ENCODE measurements around the gene NACC2.

Gene NACC2

GRCh38 chr9:136092741-136093140, 2.3 kb downstream of the NACC2 start:
- DNase-seq (ENCODE audit: low read depth, low spot score), result no peak

- DNase-seq (ENCODE audit: low read depth, low spot score), result no peak
Measured at GRCh38 chr9:136092353-136092650, 2.8 kb downstream of the NACC2 start.

GRCh38 chr9:136091582-136092352, 3.3 kb downstream of the NACC2 start:
- DNase-seq (ENCODE audit: low read depth, low spot score), result peak; percentile 76

GRCh38 chr9:136090768-136091581, 4.1 kb downstream of the NACC2 start:
- peak; percentile 87 for DNase-seq (ENCODE audit: low read depth, low spot score)

- peak; percentile 37 for DNase-seq (ENCODE audit: low read depth, low spot score)
Measured at GRCh38 chr9:136090056-136090735, 4.9 kb downstream of the NACC2 start.

GRCh38 chr9:136089697-136090045, 5.4 kb downstream of the NACC2 start:
- peak; percentile 51 for DNase-seq (ENCODE audit: low read depth, low spot score)

GRCh38 chr9:136088939-136089696, 6.0 kb downstream of the NACC2 start:
- no peak for DNase-seq (ENCODE audit: low read depth, low spot score)

- no peak for DNase-seq (ENCODE audit: low read depth, low spot score)
Measured at GRCh38 chr9:136088481-136088938, 6.6 kb downstream of the NACC2 start.

- DNase-seq (ENCODE audit: low read depth, low spot score), result no peak
Measured at GRCh38 chr9:136087741-136088480, 7.2 kb downstream of the NACC2 start.

GRCh38 chr9:136086951-136087740, 7.9 kb downstream of the NACC2 start:
- DNase-seq (ENCODE audit: low read depth, low spot score), result no peak

- no peak for DNase-seq (ENCODE audit: low read depth, low spot score)
Measured at GRCh38 chr9:136086213-136086881, 8.7 kb downstream of the NACC2 start.

- DNase-seq (ENCODE audit: low read depth, low spot score), result no peak
Measured at GRCh38 chr9:136085815-136086212, 9.3 kb downstream of the NACC2 start.

- DNase-seq (ENCODE audit: low read depth, low spot score), result no peak
Measured at GRCh38 chr9:136084063-136084944, 10.8 kb downstream of the NACC2 start.

- no peak for DNase-seq (ENCODE audit: low read depth, low spot score)
Measured at GRCh38 chr9:136083558-136084062, 11.5 kb downstream of the NACC2 start.

- DNase-seq (ENCODE audit: low read depth, low spot score), result no peak
Measured at GRCh38 chr9:136082496-136083361, 12.4 kb downstream of the NACC2 start.

- no peak for DNase-seq (ENCODE audit: low read depth, low spot score)
Measured at GRCh38 chr9:136081826-136082495, 13.1 kb downstream of the NACC2 start.
